ENCODE measurements around the gene HSFX2. TPM values are rescaled to one million over a fixed set of nuclear protein-coding genes. Genes with fewer than 3 reads are reported as not detected.
"Not testable (repeated sequence)": the region's sequence is repeated elsewhere in the genome, so short reads cannot be mapped to it uniquely, and the experiment has no call there.

Gene HSFX2, protein sequence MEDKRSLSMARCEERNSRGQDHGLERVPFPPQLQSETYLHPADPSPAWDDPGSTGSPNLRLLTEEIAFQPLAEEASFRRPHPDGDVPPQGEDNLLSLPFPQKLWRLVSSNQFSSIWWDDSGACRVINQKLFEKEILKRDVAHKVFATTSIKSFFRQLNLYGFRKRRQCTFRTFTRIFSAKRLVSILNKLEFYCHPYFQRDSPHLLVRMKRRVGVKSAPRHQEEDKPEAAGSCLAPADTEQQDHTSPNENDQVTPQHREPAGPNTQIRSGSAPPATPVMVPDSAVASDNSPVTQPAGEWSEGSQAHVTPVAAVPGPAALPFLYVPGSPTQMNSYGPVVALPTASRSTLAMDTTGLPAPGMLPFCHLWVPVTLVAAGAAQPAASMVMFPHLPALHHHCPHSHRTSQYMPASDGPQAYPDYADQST
- total RNA-seq: 0.21 TPM in 1 of 2 replicates, not detected in the other

DNA sequence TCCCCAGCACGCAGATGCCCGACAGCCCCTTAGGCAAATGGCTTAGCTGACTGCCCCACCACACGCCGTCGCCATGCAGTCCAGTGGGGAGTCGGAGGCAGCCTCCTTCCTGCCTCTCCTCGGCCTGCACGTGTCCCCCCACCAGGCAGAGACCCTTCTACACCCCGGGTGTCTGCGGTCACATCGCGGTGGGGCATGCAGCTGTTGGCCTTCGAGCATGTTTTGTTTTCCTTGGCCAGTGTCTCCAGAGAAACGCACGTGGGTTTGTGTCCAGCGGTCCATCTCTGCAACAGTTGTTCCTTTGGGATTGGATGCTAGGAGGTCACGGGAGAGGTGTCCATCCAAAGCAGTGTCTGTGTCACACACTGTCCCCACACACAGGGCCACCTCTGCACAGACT is at the start of gene HSFX2:
TSS of gene HSFX2 (minus strand) at position 101 of the 400 bp plus-strand sequence. CDS start 614 bp downstream, outside the sequence.
- not testable (repeated sequence) for DNase-seq (ENCODE audit: low read depth, low spot score)

DNA sequence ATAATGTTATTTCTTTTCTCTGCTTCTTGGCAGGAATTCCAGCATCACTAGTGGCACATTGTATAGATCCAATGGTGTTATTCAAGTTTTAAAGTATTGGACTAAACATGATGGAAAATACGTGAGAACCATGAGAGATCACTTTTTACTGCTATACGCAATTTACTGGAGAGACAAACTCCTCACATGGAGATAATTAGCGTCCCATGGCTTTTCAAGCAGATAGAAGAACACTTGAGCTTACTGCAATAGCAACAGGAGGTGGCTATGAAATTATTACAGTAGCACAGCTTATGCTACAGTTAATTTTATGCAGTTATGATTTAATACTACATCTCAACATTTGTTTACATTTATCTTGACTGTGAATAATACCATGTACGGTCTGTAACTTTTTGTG is 48.4 kb upstream of the HSFX2 start:
- DNase-seq (ENCODE audit: low read depth, low spot score): no peak

DNA sequence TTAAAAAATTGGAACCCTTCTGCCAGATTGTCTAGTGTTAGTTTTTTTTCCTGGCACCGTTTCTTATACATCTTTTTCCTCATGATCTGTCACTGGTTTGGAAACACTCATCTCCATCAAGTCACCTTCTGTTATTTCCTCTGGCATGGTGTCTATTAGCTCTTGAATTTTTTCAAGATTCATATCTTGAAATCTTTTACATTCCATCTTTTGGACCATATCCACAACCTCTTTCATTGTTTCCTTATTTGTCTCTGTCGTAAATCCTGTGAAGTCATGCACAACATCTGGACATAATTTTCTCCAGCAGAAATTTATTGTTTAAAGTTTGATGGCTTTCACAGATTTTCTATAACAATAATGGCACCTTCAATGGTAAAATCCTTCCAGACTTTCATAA is 46.7 kb upstream of the HSFX2 start:
- DNase-seq (ENCODE audit: low read depth, low spot score): no peak

DNA sequence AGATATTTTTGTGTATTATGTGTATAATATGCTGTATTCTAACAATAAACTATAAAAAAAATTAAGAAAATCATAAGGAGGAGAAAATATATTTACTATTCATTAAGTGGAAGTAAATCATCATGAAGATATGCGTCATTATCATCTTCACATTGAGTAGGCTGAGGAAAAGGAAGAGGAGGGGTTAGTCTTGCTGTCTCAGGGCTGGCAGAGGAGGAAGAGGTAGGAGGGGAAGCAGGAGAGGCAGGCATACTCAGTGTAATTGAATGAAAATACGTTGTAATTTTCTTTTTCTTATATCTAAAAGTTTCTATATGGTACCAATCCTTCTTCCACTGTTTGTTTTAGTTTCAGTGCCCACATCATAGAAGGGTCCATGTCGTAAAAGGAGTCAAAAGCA is 46.3 kb upstream of the HSFX2 start:
- DNase-seq (ENCODE audit: low read depth, low spot score): no peak

DNA sequence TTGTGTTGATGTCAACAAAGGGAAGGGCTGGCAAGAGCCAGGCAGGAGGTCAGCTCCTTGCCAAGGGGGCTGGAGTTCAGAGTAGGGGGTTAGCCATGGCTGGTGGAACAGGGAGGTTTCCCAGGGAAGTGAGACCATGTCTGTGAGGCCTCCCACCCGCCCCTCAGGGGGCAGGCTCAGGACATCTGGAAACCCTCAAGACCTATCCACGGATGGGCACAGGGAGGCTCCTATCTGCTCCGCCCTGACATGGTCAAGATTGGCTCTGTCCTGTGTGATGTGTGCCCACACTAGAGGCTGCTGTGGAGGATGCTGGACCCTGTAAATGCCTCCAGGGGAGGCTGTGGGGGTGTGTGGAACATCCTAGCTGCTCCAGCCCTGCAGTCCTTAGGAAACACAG is 44.5 kb upstream of the HSFX2 start:
- DNase-seq (ENCODE audit: low read depth, low spot score): no peak

DNA sequence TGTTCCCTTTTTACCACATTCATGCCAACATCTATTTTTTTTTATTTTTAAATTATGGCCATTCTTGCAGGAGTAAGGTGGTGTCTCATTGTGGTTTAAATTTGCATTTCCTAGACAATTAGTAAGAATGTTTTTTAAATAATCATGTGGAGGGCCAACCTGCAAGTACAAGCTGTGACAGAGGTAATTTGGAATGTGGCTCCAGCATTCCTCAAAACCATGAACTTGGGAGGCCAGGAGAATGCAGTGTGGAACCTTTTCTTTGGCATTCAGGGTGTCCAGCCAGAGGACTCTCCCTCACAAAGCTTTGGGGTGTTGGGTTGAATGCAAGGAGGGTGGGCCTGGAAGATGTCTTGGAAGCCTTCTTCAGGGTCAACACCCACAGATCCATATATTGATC is 43.7 kb upstream of the HSFX2 start:
- no peak for DNase-seq (ENCODE audit: low read depth, low spot score)

DNA sequence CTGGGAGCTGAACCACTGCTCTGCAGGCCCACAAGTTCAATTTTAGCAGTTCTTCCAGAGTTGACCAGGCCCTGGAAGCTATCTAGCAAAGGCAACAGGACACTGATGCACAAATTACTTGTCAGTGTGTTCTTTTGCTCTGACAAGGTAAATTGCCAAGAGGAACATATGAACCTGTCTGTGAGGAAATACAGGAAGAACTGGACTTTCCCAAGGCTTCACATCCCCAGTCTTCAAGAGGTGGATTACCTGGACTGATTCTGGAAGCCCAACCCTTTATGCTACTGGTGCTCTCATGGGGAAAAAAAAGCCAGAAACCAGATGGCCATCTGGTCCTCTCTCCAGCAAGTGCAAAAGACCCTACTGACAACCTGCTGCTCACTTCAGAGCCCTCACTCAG is 38.4 kb upstream of the HSFX2 start:
- DNase-seq (ENCODE audit: low read depth, low spot score): no peak

DNA sequence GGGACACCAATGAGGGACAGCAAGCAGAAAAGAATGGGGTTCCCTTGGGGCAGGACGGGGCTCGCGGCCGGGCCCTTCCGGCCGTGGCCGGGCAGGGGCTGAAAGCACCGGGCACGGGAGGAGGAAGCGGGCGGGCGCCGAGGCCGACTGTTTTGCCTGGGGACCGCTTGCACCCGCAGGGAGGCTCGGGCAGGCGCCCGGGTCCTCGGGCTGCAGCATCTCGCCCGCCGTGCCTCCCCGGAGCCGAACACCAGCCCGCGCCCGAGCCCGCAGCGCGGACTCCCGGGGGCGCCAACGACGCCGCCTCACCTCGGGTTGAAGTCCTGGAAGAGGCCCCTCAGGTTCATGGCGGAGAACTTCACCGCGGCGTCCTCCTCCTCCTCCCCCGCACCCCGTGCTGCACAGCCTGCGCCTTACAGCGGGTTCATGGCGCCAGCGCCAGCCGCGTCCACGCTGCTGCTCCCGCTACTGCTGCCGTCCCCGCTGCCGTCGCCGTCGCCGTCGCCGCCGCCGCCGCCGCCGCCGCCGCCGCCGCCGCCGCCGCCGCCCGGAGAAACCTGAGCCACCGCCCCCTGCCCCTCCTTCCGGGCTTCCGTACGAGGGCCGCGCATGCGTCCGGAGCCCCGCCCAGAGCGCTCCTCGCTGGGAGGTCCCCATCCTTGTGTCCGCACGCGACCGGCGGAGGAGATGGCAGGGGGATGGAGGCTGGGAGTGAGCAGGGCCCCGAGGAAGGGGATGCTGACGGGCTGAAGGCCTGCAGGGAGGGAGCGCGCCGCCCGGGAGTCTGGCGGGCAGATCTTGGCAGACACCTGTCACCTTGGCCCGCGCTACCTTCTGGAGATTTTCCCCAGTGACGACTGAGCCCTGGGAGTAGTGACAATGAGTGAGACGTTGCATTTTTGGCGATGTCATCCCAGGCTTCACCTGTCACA is 36.4 kb upstream of the HSFX2 start, which contains the start of gene TMEM185A:
TSS of gene TMEM185A (minus strand) at position 559 of the 932 bp plus-strand sequence. CDS start at position 347, 212 bp downstream.
- no peak for DNase-seq (ENCODE audit: low read depth, low spot score)

DNA sequence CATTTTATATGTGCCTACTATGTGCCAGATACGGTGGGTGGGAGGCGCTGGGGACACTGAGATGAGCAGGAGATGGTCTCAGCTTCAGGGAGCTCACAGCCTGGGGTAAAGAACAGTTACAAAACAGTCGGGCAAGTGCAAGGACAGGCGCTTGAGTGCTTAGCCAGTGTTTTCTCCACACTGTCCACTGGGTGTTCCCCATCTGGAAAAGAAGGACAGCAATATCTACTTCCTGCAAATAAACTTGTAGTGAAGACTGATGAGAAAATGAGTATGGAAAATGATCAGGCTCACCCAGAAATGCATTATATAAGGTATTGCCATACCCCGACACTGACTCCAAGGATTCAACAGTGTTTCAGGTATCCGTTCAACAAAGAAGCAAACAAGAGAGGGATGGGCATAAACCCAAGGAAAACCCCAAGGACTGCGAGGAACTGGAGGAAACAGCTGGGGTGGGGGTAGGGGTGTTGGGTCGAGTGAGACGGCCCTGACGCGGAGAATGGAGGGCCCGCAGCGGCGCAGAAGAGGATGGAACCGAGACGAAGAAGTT is 35.6 kb upstream of the HSFX2 start:
- DNase-seq (ENCODE audit: low read depth, low spot score): no peak

DNA sequence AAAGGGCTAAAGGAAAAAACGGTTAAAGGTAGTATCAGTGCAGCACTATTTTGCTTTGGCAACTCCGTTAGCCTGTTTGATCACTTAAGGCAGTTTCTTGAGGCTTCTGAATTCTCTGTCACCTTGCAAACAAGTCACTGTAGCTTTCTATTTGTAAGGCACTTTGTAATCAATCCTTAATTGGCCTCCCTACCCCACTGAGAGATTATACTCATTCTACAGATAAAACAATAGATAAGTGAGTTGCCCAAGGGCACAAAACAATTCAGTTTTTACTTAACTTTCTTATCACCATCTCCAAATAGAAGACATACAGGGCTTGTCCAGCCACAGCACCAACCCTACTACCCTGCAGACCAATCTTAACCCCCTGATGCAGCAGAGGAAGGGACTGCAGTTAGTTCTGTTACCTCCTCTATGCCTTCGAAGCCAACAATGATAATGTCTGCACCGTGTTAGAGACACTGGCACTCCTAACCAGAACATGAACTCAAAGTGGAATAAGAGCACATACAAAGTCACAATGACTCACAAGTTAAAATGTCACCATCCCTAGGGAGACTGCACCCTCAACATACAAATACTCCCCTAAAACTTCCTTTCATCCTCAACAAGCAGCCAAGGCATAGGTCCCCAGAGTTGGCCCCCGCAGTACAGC is 34.7 kb upstream of the HSFX2 start:
- no peak for DNase-seq (ENCODE audit: low read depth, low spot score)

DNA sequence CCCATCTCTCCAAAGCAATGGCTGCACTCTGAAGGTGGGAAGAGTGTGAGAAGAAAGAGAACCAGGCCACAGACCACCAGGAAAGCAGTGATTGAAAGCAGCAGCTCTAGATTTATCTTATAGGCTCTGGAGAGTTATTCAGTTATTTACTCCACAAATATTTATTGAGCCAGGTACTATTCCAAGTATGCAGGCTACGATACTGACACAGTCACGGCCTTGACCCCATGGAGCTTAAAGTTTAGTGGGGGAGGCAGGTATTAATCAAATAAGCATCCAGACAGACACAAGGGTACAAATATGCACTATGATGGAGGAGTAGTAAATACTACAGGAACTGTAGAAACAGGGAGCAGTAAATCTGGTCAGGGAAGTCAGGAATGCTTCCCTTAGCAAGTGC is 33.7 kb upstream of the HSFX2 start:
- DNase-seq (ENCODE audit: low read depth, low spot score): no peak

DNA sequence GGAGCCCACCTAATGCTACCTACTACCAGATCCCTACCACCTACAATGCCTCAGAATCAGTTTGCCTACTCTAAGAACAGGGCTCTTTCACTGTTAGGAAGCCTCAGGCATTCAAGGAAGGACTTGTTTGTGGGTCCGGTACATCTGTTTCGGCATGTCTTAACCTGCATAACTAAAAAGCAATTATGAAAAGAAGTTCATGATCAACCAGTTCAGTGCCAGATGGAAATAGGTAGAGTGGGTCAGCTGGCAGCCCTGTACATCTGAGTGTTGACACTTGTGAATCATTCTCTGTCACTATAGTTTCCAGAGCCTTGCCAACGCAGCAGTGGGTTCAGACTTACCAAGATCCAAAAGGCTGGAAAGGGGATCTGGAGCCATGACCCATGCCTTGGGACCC is 33.2 kb upstream of the HSFX2 start:
- DNase-seq (ENCODE audit: low read depth, low spot score): no peak

DNA sequence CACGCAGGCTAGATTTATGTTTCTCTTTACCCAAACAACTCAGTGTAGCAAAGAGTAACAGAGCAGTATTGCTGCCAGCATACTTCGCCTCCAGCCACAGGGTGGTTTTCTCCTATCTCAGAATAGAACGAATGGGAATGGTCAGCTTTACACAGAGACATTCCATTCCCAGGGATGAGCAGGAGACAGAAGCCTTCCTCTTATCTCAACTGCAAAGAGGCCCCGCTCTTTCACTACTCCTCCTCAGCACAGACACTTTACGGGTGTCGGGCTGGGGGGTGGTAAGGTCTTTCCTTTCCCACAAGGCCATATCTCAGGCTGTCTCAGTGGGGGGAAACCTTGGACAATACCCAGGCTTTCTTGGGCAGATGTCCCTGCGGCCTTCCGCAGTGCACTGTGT is 31.7 kb upstream of the HSFX2 start:
- not testable (repeated sequence) for DNase-seq (ENCODE audit: low read depth, low spot score)

DNA sequence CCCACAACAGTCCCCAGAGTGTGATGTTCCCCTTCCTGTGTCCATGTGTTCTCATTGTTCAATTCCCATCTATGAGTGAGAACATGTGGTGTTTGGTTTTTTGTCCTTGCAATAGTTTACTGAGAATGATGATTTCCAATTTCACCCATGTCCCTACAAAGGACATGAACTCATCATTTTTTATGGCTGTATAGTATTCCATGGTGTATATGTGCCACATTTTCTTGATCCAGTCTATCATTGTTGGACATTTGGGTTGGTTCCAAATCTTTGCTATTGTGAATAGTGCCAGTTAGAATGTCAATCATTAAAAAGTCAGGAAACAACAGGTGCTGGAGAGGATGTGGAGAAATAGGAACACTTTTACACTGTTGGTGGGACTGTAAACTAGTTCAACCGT is 24.5 kb upstream of the HSFX2 start:
- DNase-seq (ENCODE audit: low read depth, low spot score): not testable (repeated sequence)

DNA sequence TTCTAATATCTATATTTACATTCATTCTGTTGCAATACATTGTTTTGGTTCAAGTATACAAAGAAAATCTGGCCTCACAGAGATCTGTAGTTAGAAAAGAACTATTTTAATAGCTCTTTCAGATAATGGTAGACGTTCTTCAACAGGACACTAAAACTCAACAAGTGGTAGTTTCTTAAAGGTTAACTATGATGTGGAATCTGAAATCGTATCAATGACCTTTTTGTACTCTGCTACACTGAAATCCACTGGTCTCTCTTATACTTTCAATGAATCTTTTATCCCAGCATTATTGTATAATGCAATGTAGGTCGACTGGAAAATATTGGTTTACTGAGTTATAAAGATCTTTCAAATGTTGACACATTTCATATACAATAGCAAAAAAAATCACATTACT is 23.8 kb upstream of the HSFX2 start:
- DNase-seq (ENCODE audit: low read depth, low spot score): no peak

DNA sequence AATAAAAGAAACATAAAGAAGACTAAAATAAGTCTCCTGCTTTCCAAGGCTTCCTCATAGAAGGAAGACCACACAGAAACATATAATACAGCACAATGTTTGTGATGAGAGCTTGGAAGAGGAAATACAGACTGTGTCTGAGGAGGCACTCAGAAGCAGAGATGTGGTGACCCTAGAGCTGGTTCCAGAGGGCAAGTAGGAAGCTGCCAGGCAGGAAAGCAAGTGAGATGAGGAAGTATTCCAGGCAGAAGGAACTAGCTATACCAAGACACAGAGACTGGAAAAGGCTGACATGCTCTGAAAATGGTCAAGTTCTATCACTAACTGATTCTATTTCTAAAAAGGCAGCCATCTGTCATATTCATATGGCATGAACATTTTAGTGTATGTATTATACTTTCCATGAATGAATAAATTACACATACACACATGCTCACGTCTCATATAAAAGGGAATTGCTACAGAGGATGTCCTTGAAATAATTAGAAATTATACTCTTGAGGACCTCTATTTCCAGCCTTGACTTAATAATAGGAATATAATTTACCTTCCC is 16.6 kb upstream of the HSFX2 start:
- DNase-seq (ENCODE audit: low read depth, low spot score): no peak

DNA sequence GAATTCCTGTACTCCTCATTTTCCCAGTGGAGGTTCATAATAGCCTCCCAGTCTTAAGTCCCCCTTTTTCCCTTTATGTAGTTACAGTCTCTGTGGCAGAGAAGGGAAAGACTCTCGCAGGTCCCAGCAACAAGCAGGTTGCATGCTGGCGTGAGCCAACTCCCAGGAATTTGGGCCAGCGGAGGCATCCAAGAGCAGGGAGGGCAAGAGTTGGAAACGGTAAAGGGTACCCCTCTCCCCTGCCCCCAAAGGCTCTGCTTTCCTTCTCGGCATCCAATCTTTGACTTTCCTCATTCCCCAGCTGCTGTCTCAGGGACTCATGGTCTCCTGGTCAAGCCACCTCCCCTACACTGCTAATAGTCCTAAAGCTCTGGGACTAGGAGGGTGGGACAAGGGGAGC is 15.4 kb upstream of the HSFX2 start:
- DNase-seq (ENCODE audit: low read depth, low spot score): no peak

DNA sequence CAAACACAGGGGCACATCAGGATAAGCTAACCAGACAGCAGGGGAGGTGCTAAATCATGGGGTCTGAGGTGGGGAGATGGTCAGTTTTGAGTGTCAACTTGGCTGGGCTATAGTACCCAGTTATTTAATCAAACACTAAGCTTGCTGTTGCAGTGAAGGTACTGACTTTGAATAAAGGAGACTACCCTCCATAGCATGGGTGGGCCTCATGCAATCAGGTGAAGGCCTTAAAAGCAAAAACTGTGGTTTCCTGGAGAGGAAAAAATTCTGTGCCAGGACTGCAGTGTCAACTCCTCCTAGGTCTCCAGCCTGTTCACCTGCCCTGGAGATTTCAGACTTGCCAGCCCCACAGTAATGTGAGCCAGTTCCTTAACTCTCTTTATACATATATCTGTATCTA is 12.6 kb upstream of the HSFX2 start:
- DNase-seq (ENCODE audit: low read depth, low spot score): no peak

DNA sequence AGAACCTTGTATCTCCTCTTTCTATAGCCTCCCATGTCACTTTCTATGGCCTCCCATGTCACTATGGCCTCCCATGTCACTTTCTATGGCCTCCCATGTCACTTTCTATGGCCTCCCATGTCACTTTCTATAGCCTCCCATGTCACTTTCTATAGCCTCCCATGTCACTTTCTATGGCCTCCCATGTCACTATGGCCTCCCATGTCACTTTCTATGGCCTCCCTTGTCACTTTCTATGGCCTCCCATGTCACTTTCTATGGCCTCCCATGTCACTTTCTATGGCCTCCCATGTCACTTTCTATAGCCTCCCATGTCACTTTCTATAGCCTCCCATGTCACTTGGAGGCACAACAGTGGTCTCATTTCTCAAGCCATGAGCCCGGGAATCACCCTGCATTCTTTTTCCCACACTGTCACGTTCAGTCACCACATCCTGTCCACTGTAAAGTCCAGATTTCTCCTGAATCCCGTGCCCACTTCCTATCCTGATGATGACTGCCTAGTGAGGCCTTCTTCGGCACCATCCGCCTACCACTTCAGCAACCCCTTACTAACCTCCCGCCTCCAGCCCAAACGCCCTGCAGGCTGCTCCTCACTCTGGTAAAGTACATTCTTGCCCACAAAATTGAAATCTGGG is 10.3 kb upstream of the HSFX2 start:
- DNase-seq (ENCODE audit: low read depth, low spot score): not testable (repeated sequence)

DNA sequence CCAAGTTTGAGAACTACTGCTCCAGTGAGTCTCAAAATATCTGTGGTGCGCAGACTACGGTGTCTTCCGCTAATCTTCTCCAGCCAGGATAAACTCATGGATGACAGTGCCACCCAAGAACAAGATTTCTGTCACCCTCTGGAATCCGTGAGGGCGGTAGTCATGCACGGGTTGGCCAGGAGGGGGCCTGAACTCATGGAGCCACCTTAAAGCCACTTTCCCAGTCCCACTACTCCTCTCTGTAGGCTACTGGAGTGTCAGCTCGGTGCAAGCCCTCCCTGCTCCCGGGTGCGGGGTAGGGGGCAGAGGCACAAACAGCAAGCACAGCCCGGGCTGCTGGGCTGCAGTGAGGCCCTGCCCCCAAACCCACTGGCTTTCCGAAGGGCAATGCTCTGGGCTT is 3.5 kb upstream of the HSFX2 start:
- not testable (repeated sequence) for DNase-seq (ENCODE audit: low read depth, low spot score)

DNA sequence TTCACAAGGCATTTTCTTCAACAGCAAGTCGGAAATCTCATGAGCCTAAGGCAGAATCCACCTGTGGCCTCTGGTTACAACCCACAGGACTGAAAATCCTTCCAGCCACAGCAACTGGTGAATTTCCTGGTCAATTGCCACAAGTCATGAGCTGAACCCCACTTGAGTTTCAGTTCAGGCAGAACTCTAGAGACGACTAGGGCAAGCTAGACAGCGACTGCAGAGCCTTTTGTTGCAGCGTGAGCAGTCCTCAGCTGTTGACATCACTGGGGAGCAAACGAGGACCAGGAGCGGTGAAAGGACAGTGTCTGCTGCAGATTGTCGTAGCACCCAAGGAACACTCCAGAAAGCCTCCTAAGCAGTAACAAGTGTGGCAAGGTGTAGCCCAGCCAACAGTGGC is 829 bp upstream of the HSFX2 start:
- DNase-seq (ENCODE audit: low read depth, low spot score): not testable (repeated sequence)
